Suprapubic skin (tissue), 4 donors: ENCODE data around the gene KSR2. TPM values are rescaled to one million over a fixed set of nuclear protein-coding genes. Genes with fewer than 3 reads are reported as not detected.
"Not testable (repeated sequence)": the region's sequence is repeated elsewhere in the genome, so short reads cannot be mapped to it uniquely, and the experiment has no call there.

ENCODE experiments used
- DNase-seq, 2 donors: peaks; one replicate each; pipeline ENCODE4 v3.0.0-alpha.2; 2019; ENCODE audit warnings: low spot score in 2 of 2
- H3K27ac ChIP-seq: fragments of 200-600 bp; sonication (generic); one replicate; pipeline ENCODE4 v1.5.1; 2019
- H3K27me3 ChIP-seq: fragments of 200-600 bp; sonication (generic); one replicate; pipeline ENCODE4 v1.5.1; 2019
- H3K36me3 ChIP-seq: fragments of 200-600 bp; sonication (generic); one replicate; pipeline ENCODE4 v1.5.1; 2019
- H3K4me1 ChIP-seq: fragments of 200-600 bp; sonication (generic); one replicate; pipeline ENCODE4 v1.5.1; 2019
- H3K4me3 ChIP-seq: fragments of 200-600 bp; sonication (generic); one replicate; pipeline ENCODE4 v1.5.1; 2019; ENCODE audit warnings: mild to moderate bottlenecking
- H3K9me3 ChIP-seq: fragments of 200-600 bp; sonication (generic); one replicate; pipeline ENCODE4 v1.5.1; 2019
- EP300 ChIP-seq: sonication (generic); formaldehyde crosslinking; IDR thresholded peaks from one replicate; pipeline ENCODE4 v1.6.1; 2017; ENCODE audit warnings: antibody characterized with exemption
- POLR2A ChIP-seq, 2 donors: fragments of 450-650 bp; IDR thresholded peaks; one replicate each; pipeline ENCODE4 v1.6.1; 2017; ENCODE audit warnings: antibody characterized with exemption in 2 of 2, mild to moderate bottlenecking in 2 of 2, moderate library complexity in 2 of 2
- POLR2AphosphoS5 ChIP-seq, 3 donors: sonication (generic); formaldehyde crosslinking; IDR thresholded peaks; one replicate each; pipeline ENCODE4 v1.6.1; 2017; ENCODE audit warnings: antibody characterized with exemption in 3 of 3
- WGBS: methylation state at CpG from one replicate; pipeline ENCODE4 v1.1.5; 2018; 5-methylcytosine and 5-hydroxymethylcytosine counted together
- total RNA-seq, 4 donors: library from RNA; depleted of rRNA; stranded (reverse); fragments of >200 nt; gene quantifications; one replicate each; pipeline ENCODE4 v1.1.0, GENCODE V29; 2016
- TF ChIP-seq, protein P1 (sequence below), 2 donors: fragments of 200-600 bp in 1 of 2; fragments of 450-650 bp in 1 of 2; sonication (generic) in 1 of 2; IDR thresholded peaks; one replicate each; pipeline ENCODE4 v1.5.1; 2016 to 2019; ENCODE audit warnings: antibody characterized with exemption in 2 of 2, mild to moderate bottlenecking in 1 of 2, moderate library complexity in 1 of 2

KSR2 gene
- total RNA-seq, 4 donors from 2014 or later: 0.24 to 0.39 (median 0.38) TPM; not detected in 1

DNA sequence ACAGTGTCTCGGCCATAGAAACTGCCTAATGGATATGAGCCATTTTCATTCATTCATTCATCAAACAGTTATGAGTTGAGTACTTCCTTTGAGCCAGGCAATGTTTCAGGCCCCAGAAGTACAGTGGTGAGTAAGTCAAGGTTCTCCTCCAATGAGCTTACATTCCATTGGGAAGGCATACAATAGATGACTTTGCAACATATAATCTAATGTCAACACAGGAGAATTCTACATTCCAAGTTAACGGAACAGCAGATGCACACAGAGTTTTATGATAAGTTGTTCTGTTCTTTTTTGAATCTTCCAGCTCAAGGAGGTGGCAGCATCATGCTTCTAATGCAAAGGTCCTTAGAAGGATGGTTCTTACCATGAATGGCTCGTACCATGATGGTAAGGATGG is 44.5 kb upstream of the KSR2 start:
- WGBS: 90% methylated on average over 3 of the region's 3 CpGs
- H3K27ac ChIP-seq: no peak overlapping the region

DNA sequence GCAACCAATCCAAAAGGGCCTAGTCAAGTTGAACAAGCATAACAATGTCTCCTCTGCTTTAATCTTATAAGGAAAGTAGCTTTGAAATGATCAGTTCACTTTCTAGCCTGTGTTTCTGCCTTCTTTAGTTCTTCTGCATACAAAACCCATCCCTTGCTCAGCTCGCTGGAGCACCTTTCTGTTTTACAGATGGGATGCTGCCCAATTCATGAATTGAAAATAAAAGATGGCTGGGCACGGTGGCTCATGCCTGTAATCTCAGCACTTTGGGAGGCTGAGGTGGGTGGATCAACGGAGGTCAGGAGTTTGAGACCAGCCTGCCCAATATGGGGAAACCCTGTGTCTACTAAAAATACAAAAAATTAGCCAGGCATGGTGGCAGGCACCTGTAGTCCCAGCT is 43.2 kb upstream of the KSR2 start:
- 83% methylated on average over 3 of the region's 3 CpGs for WGBS
- Histone ChIP-seq H3K9me3 (no peaks in the 10 kb centered on the region), H3K27ac (no peak overlapping the region), H3K4me3 (no peak overlapping the region), H3K36me3 (no peaks in the 10 kb centered on the region), H3K4me1 (peaks cover 6% of the 10 kb centered on the region), H3K27me3 (no peaks in the 10 kb centered on the region)
- DNase-seq: no peak
- TF ChIP-seq POLR2AphosphoS5 (IDR thresholded peaks at IDR 0.05): no peak
- TF ChIP-seq, protein P1, sequence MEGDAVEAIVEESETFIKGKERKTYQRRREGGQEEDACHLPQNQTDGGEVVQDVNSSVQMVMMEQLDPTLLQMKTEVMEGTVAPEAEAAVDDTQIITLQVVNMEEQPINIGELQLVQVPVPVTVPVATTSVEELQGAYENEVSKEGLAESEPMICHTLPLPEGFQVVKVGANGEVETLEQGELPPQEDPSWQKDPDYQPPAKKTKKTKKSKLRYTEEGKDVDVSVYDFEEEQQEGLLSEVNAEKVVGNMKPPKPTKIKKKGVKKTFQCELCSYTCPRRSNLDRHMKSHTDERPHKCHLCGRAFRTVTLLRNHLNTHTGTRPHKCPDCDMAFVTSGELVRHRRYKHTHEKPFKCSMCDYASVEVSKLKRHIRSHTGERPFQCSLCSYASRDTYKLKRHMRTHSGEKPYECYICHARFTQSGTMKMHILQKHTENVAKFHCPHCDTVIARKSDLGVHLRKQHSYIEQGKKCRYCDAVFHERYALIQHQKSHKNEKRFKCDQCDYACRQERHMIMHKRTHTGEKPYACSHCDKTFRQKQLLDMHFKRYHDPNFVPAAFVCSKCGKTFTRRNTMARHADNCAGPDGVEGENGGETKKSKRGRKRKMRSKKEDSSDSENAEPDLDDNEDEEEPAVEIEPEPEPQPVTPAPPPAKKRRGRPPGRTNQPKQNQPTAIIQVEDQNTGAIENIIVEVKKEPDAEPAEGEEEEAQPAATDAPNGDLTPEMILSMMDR (IDR thresholded peaks at IDR 0.05): no peak
- TF ChIP-seq POLR2A (IDR thresholded peaks at IDR 0.05): no peak
- no peak for TF ChIP-seq EP300

More for the DNA sequence above, 44.5 kb upstream of the KSR2 start:
- H3K4me1 ChIP-seq: peaks cover 19% of the 10 kb centered on the region
- DNase-seq: no peak
- TF ChIP-seq POLR2A (IDR thresholded peaks at IDR 0.05) (no peak), EP300 (no peak), POLR2AphosphoS5 (IDR thresholded peaks at IDR 0.05) (no peak)
- TF ChIP-seq, protein P1 (IDR thresholded peaks at IDR 0.05): no peak
- H3K4me3 ChIP-seq: no peak overlapping the region
- H3K27me3 ChIP-seq: no peaks in the 10 kb centered on the region
- H3K36me3 ChIP-seq: no peaks in the 10 kb centered on the region
- no peaks in the 10 kb centered on the region for H3K9me3 ChIP-seq

DNA sequence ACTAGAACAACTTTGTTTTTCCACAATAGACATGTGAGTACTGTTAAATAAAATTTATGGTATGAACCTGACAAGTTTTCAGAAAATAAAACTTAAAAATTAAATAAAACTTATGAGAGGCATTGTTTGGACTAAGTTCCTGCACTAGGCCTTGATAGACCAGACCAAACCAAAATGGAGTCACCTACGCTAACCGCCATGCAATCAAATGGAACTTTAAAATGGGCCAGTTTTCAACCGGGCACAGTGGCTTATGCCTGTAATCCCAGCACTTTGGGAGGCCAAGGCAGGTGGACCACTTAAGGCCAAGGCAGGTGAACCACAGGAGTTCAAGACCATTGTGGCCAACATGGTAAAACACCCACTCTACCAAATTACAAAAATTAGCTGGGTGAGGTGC is 42.6 kb upstream of the KSR2 start:
- TF ChIP-seq EP300: no peak
- no peak for TF ChIP-seq POLR2AphosphoS5 (IDR thresholded peaks at IDR 0.05)
- TF ChIP-seq, protein P1 (IDR thresholded peaks at IDR 0.05): no peak
- no peak for TF ChIP-seq POLR2A (IDR thresholded peaks at IDR 0.05)
- H3K36me3 ChIP-seq: no peaks in the 10 kb centered on the region
- no peak overlapping the region for H3K27ac ChIP-seq
- DNase-seq: no peak
- 96% methylated on average over 3 of the region's 3 CpGs for whole genome bisulfite sequencing
- H3K4me3 ChIP-seq: no peak overlapping the region
- peaks cover 5% of the 10 kb centered on the region for H3K4me1 ChIP-seq
- no peaks in the 10 kb centered on the region for H3K9me3 ChIP-seq
- H3K27me3 ChIP-seq: no peaks in the 10 kb centered on the region

DNA sequence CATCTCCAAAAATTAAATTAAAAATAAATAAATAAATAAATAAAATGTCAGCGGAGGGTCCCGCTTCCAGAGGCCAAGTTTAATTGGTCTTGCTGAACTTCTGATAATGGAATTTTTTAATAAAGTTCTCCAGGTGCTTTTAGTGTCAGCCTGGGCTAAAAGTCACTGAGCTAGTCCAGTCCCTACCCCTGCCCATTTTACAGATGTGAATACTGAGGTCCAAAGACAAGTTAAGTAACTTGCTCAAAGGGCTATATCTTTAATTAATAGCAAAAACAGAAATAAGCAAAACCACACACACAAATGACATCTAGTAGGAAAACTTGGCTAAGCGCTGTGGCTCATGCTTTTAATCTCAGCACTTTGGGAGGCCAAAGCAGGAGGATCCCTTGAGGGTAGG is 42.1 kb upstream of the KSR2 start:
- peaks cover under 1% of the 10 kb centered on the region for H3K4me1 ChIP-seq
- H3K27ac ChIP-seq: no peak overlapping the region
- no peaks in the 10 kb centered on the region for H3K36me3 ChIP-seq
- no peak overlapping the region for H3K4me3 ChIP-seq
- no peak for DNase-seq
- no peaks in the 10 kb centered on the region for H3K27me3 ChIP-seq
- 97% methylated on average over 3 of the region's 3 CpGs for WGBS
- TF ChIP-seq POLR2AphosphoS5 (IDR thresholded peaks at IDR 0.05): no peak
- TF ChIP-seq EP300: no peak
- TF ChIP-seq, protein P1 (IDR thresholded peaks at IDR 0.05): no peak
- no peak for TF ChIP-seq POLR2A (IDR thresholded peaks at IDR 0.05)
- H3K9me3 ChIP-seq: no peaks in the 10 kb centered on the region

DNA sequence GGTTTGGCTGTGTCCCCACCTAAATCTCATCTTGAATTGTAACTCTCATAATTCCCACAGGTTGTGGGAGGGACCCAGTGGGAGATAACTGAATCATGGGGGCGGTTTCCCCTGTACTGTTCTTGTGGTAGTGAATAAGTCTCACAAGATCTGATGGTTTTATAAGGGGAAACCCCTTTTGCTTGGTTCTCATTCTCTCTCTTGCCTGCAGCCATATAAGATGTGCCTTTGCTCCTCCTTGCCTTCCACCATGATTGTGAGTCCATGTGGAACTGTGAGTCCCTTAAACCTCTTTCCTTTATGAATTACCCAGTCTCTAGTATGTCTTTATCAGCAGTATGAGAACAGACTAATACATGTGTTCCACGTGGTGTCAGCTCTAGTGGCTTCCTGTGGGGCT is 31.0 kb upstream of the KSR2 start:
- not testable (repeated sequence) for H3K36me3 ChIP-seq, DNase-seq, H3K27ac ChIP-seq, H3K4me1 ChIP-seq, H3K4me3 ChIP-seq, H3K9me3 ChIP-seq, H3K27me3 ChIP-seq
- WGBS: 63% methylated on average over 2 of the region's 2 CpGs

DNA sequence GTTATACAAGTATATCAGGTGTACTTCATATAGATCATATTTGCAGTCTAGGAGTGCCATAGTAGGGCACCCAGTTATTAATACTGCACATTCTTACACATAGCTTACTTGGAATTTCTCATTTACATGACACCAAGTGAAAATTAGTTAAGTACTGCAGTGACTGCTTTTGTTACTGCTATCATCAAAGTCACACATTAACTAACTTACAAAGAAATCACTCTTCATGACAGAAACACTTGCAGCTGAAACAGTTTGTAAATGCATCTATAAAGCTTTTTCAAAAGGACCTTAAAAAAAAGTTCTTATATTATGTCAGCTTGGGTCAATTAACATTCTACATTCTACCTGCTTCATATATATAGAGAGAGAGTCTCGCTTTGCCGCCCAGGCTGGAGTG is 29.9 kb upstream of the KSR2 start:
- Histone ChIP-seq H3K36me3 (no peaks in the 10 kb centered on the region), H3K9me3 (no peaks in the 10 kb centered on the region), H3K27me3 (peaks cover 3% of the 10 kb centered on the region), H3K4me3 (no peak overlapping the region), H3K27ac (no peak overlapping the region), H3K4me1 (no peaks in the 10 kb centered on the region)
- WGBS: 93% methylated on average over 2 of the region's 2 CpGs
- no peak for DNase-seq
- TF ChIP-seq, protein P1 (IDR thresholded peaks at IDR 0.05): no peak
- TF ChIP-seq EP300 (no peak), POLR2AphosphoS5 (IDR thresholded peaks at IDR 0.05) (no peak), POLR2A (IDR thresholded peaks at IDR 0.05) (no peak)
